HG03060 (cell line): ENCODE data around the gene CPSF7.
A peak's percentile ranks its signal among the peaks of the same experiment; 100 is the strongest.
"Not testable (repeated sequence)": the region's sequence is repeated elsewhere in the genome, so short reads cannot be mapped to it uniquely, and the experiment has no call there.

Experiments used
- ATAC-seq: cut with Tn5 transposase; IDR thresholded peaks from one replicate; pipeline ENCODE4 v1.9.1; 2021; ENCODE audit warnings: low read depth, moderate number of reproducible peaks; ENCODE audit not compliant: unreplicated experiment

Gene CPSF7

GRCh38 chr11:61390161-61390560 is 39.6 kb downstream of the CPSF7 start:
- ATAC-seq: no peak

DNA sequence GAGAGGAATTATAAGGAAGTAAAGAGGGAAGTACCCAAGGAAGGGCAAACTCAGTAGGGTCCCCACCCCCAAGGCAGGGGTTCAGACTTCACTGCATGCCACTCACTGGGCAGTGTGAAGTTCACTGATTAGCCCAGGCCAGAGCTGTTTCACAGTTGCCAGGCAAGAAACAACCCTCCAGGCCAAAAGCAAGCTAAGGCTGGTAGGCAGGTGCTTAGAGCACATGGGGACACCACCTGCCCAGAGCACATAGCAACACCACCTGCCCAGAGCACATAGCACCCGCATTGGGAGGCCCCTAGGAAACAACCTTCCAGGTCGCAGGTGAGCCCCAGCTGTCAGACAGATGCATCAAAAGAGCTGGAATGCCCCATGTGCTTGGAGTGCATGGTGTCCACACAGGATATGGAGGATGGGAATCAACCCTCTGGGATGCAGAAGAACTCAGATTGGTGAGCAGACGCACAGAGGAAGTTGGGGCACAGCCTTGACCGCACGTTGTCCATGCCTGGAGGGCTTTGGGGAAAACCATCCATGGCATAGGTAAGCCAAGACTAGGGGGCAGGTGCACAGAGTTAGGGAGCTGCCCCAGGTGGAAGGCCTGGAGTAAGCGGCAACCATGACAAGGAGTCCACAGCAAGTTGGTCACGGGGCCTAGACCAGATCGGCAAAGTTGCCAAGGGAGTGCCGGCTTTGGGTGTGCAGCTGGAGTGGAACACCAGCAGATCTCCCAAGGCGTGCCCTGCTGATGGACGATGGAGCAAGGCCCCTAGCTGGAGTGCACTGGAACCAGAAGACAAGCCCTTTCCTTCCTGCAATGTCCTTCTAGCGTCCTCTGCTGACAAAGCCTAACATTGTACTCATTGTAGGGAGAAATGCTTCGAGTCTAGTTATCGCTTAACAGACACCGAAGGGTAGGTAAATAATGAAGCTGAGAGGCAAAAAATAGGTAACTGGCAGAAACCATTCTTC is 45.2 kb downstream of the CPSF7 start:
- no peak for ATAC-seq

- ATAC-seq: not testable (repeated sequence)
These were observed 45.9 kb downstream of the CPSF7 start for GRCh38 chr11:61383859-61384258.

DNA sequence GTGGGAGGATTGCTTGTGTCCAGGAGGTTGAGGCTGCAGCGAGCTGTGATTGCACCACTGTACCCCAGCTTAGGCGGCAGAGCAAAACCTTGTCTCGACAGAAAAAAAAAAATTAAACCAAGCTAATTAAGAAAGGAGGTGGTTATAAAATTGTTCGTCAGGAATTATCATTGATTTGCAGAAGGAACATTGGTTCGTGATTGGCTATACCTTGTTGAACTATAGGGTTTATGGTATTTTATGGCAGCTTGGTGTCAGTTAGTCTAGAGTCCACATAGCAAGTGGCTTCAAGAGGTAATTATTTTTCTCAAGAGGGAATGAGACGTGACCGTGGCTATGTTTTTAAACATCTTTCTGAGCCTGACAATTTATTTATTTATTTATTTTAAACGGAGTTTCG is 48.9 kb downstream of the CPSF7 start:
- ATAC-seq: no peak

DNA sequence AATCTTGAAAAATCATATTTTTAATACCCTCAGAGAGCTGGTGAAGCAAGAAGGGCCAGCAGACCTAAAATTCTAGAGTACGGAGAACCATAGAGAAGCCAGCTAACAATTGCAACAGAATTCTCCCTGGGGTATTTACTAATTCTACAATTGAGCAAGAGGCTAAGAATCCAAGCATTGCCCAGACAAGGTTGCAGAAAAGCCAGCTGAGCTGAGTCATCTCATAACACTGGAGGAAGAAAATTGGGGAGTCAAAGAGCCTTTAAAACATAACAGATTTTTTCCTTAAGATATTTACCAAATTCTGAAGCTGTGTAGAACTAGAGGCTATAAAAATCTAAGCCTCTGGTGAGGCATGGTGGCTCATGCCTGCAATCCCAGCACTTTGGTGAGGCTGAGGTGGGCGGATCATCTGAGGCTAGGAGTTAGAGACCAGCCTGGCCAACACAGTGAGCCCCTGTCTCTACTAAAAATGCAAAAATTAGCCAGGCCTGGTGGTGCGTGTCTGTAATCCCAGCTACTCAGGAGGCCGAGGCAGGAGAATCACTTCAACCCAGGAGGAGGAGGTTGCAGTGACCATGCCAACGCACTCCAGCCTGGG is 51.0 kb downstream of the CPSF7 start:
- no peak for ATAC-seq

DNA sequence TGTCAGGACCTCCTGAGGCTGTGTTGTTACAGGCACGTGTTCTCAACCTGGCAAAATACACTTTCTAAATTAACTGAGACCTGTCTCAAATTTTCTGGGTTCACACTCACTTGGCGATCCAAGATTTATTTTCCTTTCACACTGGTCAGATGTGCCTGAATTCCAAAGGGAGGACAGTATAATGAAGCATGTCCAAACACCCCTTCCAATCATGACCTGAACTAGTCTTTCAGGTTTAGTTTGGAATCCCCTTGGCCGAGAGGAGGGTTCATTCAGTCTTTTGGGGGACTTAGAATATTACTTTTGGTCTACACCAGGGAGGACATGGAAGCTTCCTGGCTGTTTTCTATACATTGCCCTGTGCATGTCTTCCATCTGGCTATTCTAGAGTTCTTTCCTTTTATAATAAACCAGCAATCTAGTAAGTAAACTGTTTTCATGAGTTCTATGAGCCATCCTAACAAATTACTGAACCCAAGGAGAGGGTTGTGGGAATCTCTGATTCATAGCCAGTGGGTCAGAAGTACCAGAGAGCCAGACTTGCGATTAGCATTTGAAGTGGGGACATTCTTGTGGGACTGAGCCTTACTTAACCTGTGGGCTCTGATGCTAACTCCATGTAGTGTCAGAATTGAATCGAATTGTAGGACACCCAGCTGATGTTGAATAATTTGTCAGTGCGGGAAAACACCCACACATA is 52.2 kb downstream of the CPSF7 start:
- ATAC-seq: no peak

DNA sequence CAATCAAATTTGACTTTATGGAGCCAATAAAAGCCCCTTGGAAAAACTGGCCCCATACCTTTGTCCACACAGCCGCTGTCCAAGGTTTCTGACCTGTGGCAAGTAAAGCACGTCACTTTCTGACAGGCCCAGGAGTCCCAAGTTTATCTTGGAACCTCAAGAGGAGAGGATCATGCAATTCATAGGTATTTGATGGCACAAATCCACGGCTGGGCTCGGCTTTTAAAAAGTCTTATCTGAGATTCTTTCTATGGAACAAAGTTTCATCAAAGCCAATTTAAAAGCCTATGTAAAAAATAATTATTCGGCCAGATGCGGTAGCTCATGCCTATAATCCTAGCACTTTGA is 54.0 kb downstream of the CPSF7 start:
- ATAC-seq: no peak

- ATAC-seq: no peak
These were observed 56.9 kb downstream of the CPSF7 start for GRCh38 chr11:61372659-61373420.

GRCh38 chr11:61370349-61371005 is 59.3 kb downstream of the CPSF7 start:
- no peak for ATAC-seq

DNA sequence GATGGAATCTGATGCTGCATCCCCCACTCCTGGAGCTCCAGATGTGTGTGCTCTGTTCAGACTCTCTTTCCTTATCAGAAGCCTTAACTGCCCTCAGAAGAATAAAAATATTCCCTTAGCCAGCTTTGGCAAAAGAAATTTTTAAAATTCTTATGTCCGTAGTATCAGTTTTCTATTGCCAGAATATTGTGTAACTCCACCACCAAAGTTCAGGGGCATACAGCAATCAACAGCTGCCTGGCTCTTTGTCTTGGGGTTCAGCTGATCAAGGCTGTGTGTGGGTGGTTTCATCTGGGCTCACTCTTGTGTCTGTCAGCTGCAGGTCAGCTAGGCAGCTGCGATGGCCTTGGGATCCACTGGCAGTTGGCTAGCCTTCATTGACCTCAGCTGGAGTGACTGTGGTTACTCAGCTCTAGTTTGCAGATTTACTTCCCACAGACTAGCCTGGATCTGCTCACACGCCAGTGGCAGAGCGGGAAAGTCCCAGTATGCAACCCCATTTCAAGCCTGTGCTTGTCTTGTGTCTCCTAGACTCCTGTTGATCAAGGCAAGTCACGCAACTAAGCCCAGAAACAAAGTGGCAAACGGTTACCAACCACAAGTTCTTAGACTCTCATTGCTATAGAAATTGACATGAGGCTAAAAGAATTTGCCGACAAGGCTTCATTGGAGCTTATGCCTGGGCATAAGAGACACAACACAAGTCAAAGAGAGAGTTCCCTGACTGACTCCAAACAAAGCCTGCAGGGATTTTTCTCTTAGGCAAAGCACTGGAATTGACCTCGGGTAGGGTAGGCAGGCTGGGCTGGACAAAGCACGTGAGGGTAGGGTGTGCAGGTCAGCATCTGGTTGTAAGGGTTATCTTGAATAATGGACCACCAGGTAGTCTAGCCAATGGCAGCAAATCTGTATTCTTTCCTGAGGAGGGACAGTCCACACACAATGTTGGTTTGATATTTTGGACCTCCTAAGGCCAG is 60.1 kb downstream of the CPSF7 start:
- ATAC-seq: no peak

GRCh38 chr11:61368646-61369045 is 61.1 kb downstream of the CPSF7 start:
- ATAC-seq: no peak

GRCh38 chr11:61367406-61367805 is 62.4 kb downstream of the CPSF7 start:
- no peak for ATAC-seq

DNA sequence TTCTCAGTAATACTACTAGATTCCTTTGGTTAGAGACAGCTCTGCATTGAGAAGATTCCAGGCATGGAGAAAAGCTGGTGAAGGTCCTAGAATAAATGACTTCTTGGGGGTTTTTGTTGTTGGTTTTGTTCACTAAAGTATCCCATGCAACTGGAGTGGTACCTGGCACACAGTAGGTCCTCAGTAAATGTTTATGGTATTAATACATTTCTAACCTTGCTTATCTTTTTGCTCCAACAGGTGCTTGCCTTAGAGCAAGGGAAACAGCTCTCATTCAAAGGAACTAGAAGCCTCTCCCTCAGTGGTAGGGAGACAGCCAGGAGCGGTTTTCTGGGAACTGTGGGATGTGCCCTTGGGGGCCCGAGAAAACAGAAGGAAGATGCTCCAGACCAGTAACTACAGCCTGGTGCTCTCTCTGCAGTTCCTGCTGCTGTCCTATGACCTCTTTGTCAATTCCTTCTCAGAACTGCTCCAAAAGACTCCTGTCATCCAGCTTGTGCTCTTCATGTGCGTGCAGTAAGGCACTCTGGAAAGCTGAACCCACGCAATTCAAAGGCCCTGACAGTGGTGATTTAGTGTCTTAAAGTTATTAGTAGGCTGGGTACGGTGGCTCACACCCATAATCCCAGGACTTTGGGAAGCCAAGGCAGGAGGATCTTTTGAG is 65.6 kb downstream of the CPSF7 start:
- no peak for ATAC-seq

DNA sequence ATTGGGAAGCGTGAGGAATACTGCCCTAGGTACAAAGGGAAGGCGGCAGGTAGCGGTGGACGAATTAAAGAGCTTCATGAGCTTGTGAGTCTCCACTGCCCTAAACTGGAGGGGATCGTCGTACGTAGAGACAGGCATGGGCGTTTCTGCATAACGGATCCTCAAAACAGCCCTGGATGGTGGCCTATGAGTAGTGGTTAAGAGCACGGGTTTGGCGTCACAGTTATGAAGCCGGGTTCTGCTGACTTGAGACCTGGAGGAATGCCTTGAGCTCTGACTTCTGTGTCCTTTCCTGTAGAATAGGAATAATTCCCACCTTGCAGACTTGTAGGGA is 67.3 kb downstream of the CPSF7 start:
- no peak for ATAC-seq

DNA sequence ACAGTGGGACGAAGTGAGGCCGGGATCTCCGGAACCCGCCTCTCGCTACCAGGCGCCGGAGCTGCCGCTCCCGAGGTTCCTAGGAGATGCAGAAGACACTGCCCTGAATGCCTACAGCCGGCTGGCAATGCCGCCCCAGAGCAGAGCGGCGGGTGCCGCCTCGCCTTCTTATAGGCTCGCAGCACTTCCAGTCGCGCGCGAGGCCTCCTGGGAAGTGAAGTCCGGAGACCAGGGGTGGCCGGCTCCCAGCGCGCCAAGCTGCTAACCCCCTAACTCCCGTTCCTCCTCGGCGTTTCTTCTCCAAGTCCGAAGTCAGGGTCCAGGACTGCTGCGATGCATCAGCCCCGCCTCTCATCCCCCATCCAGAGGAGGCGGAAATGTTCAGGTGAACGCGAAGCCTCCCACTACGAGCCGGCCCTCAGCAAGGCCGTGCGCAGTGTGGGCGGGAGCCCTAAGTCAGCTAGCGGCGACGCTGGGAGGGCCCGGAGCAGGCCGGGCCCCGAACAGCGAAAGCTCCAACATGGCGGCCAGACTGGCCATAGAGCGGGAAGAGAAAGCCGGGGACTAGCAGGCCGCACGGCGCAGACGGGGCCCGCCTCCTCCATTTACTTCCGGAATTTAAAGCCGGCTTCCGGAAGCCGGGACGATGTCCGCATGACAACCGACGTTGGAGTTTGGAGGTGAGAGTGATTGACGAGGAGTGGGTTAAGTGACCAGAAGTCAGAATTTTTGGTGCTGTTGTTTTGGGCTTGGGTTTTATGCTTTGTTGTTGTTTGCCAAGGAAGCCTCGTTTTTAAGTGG is 67.8 kb downstream of the CPSF7 start, which contains the start of the genes CYB561A3 and TMEM138:
Gene CYB561A3, minus strand, starts transcription at position 142 of the 801 bp plus-strand sequence. CDS start 5,169 bp downstream, outside the sequence.
Gene TMEM138, plus strand, starts transcription at position 634 of the 801 bp plus-strand sequence. CDS start 2,017 bp downstream, outside the sequence.
- ATAC-seq: peak; percentile 43

- no peak for ATAC-seq
These were observed 68.5 kb downstream of the CPSF7 start for GRCh38 chr11:61361237-61361740.

GRCh38 chr11:61359516-61359915 is 70.3 kb downstream of the CPSF7 start:
- no peak for ATAC-seq
